Activated CD4-positive, alpha-beta T cell treated with anti-CD3 and anti-CD28 coated beads, Interleukin-2, amount 50 U/mL, for 48 hours (primary cell): ENCODE results near the gene GLB1L.
A peak's percentile ranks its signal among the peaks of the same experiment; 100 is the strongest.

Source experiments
- DNase-seq, 2 experiments: peaks; one replicate each; pipeline ENCODE4 v3.0.0-alpha.2; 2020

Gene GLB1L

DNA sequence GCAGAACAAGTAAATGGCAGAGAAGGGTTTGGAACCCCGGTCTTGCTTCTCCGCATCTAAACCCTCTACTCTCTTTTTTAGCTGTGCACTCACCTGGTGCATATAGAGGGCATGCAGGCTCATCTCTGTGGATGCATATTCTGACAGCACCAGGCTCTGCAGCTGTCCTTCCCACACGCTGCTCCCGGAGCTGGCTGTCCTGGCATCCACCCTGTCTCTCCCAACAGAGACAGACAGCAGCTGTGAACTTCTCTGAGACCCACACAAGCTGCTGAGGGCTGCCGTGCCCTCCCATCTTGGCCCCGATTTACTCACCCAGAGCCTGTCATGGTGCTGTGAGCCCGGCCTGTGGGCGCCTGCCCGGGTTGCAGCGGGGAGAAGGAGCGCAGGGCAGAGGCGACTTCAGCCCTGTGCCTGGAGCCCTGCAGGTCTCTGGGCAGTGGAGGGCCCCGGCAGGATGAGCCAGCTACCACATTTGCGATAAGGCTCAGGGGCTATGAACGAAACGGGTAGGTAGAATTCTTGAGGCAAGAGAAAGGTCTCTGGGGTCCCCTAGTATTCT lies 23.2 kb downstream of the GLB1L start:
- DNase-seq = no peak

DNA sequence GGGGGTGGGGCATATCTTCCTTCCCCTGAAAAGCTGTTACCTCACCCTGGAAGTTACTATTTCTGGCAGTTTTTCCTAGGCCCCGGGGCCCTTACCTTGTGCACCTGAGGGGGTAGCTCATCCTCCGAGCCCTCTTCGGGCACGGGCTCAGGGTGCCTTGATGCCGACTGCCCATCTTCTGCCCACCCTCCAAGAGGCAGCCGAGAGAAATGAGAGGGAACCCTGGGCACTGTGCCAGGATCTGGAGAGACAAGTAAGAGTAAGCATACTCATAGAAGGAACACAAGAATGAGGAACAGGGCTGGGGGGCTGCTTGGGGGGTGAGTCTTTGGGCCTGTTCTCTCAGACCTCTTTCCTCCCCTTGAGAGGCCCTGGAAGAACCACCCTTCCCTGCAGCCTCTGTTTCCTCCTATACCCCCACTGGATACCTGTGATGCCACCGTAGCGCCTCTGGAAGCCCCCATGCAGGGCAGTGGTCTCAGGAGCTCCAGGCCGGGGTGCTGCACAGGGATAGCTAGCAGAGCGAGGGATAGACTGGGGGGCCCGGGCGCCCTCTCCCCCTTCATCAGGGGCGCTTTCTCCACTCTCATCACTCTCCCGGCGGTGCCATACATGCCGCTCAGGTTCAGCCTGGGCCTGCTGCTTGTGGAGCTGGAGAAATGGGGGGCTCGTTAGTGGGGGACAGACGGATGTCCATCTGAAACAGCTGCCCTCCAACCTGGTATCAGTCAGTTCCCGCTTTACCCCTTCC lies 24.4 kb downstream of the GLB1L start:
- no peak for DNase-seq

DNA sequence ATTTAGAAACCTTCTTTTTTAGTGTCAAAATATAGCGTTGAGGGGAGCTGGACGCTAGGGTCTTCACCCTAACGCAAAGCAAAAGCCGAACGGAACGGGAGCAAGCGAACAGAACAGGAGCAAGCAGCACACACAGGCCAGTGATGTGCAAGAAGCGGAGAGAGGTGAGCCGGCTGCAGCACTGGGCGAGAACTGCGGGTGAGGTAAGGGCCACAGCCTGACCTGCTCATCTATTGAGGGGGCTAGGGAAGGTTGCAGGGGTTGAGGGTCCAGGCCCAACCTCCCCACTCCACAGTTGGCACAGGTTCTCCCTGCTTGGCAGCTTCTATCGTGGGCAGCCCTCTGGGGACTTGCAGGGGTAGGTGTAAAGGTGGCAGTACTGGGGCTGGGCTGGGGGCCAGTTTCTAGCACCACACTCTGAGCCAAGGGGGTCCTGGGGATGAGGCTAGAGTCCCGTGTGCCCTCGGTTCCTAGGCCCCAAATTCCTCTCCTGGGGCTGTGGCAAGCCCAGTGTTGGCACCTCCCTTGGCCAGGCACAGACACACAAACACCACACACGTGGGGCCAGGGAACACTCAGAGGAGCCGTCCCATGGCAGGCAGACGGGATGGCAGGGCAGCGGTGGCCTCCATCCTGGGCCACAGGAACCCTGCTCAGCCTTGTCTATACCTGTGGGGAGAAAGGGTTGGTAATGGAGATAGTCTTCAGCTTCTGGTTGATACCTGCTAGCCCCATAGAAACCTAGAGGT lies 25.3 kb downstream of the GLB1L start:
- DNase-seq = no peak

DNA sequence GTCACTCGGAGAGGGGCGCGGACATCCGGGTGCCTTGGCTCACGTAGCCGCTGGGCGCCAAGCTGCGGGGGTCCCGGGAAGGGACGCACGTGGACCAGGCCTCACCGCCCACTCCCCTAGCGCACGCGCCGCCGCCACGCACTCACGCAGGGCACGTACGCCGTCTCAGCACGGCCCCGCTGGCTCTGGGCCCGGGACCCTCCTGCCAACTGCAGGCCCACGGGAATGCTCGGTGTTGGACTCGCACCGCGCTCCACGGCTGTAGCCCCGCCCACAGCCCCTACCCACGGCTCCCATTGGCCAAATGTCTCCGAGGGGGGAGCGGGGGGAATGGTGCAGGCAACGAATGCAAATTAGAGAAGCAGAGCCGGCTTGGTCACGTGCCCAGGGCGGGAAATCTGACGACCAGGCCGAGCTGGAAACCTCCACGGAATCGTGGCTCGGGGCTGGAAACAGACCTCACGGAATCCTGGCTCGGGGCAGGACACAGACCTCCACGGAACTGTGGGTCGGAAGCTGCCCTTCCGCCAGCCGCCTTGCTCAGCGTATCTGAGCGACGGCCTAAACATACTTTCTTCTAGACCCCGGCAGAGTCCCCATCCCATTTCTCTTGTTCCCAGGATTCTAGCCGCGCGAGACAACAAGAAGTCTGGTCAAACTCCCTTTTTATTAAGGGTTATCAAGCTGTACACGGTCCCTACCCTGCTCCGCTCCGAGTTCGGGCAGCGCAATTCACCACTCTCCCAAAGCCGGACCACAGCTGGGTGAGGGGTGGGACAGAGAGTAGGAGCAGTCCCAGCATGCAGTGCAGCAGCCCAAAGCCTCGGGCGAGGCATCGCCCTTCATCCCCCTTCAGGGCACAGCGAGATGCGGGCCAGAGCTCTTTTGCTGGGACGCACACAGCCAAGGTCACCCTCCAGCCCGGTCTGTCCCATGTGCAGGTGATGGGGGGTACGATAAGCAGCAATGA lies 26.2 kb downstream of the GLB1L start, which contains the start of gene ABCB6:
TSS of gene ABCB6 (minus strand) at position 227 of the 970 bp plus-strand sequence. CDS start 285 bp downstream, outside the sequence.
- peak; percentile 90 to 93 for DNase-seq

DNA sequence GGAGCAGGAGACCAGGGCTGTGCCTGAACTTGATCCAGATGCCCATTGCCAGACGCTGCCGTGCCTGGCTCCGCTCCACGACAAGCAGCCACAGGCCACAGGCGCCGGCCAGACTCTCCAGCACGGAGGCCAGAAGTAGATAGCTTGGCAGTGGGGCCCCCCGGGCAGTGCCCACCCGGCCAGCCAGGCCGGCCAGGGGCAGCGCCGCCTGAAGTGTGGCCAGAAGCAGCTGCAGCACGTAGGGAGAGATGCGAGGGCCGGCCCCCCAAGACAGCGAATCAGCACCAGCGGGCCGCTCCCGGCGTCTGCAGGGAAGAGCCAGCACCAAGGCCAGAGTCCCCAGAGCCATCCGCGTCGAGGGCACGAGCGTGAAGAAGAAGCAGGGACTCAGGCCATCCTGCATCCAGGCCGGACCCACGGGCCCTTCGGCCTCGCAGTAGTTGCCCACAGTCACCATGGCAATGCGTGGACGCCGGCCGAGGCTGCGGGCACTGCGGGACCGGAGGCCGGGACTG lies 27.0 kb downstream of the GLB1L start:
- DNase-seq = peak; percentile 36 to 49

DNA sequence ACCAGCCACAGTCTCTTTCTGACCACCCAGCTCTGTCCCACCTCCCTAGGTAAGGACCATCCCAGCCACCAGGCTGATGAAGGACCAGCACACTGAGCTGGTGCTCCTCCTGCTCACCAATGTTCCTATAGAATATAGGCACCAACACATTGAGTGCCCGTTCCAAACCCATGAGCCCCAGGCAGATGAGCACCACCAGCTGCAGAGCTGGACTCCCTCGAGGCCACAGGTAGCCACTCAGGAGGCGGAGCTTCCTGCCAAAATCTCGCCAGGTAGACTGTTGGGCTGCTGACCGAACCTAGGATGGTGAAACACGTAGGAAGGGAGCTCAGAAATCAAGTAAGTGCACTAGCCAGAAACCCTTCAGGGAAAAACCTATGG lies 28.7 kb downstream of the GLB1L start:
- no peak for DNase-seq

DNA sequence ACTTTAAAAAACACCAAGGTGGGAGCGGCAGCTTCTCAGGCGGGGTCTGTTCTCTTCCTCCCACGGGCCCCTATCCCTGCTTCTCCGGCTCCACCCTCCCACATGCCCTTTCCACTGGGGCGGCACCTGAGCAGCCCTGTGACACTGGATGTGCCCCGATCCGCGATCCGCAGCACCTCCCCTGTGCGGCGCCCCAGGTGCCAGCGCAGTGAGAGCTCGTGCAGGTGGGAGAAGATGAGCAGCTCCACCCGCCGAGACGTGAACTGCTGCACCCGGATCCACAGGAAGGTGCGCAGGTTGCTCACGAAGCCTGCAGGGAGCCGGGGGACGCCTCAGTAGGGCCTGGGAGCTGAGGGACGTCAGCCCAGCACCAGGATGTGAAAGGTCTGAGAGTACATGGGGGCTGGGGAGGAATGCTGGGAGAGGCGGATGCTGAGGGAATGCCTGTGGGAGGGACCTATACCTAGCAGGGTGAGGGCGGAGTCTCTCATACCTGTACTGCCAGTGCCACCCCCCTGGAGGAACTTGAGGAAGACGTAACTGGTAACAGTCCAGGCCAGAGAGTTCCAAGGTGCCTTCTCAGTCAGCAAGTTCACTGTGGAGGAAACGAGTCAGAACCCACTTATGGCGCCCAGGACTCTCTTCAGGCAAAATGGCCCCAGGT lies 29.2 kb downstream of the GLB1L start:
- no peak for DNase-seq

DNA sequence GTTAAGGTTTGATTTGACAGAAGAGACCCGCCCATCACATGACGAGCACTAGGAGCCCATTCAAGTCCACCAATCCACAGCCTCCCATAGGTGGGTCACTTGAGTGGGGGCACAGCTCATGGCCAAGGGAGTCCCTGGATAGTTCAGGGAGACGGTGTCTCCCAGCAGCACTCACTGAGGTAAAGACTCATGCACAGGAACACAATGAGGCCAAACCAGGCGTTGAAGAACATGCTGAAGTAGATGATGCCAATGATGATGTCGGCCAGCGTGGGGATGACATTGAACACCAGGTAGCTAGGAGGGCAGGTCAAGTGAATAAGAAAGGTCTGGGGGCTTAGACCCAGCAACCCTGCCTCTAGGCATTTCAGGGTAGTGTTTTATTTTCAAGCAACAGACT lies 30.5 kb downstream of the GLB1L start:
- no peak for DNase-seq

DNA sequence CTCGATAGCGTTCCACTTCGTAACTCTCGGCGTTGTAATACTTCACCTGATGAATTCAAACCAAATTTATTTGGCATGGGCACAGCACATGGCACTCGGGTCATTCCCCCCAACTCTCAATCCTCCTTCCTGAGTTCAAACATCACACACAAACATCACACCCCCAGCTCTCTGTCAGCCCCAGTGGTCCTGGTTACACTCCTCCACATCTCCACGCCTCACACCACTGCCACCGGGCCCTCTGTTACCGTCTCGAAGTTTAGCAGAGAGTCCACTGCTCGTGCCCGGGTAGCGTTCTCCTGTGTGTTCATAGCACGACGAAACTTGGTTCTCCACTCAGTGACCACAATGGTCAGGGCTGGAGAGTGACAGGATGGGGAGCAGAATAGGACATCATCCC lies 31.1 kb downstream of the GLB1L start:
- DNase-seq = no peak

DNA sequence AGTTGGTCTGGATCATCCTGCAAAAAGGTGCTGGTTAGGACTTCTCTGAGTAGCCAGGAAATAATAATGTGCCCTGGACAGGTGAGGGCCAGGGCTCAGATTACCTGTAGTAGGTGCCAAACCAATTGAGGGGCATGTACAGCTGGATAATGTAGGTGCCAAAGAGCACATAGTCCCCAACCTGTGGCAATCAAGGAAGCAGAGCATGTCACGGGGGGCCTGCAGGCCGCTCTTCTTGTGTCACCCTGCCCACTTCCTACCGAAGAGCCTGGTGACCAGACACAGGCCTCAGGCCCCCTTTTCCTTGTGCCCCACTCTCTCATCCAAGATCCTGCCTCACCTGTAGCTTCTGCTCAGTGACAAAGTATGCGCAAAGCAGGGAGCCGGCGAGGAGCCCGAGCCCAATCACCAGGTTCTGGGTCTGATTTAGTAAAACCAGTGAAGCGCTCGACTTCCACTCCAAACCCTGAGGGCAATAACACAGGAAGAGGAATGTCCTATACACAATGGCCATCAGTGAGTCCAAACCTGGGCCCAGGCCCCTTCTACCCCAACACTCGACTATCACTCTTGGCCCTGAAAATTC lies 31.7 kb downstream of the GLB1L start:
- DNase-seq = no peak

DNA sequence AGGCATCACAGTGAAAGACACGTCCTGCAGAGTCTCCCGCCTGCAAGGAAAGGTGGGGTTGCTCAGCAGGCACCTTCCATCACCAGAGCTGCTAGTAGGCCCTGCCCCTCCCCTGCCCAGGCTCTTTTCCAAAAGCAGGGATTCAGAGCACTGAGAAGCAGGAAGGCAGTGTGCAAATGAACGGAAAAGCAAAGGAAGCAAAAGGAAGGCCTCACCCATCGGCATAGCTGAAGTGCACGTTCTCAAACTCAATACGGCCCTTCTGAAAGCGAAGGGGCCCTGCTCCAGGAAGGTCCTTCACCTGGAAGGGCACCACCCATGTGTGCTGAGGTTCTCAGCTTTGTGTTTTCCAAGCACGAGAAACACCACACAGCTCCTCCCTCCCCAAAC lies 32.2 kb downstream of the GLB1L start:
- no peak for DNase-seq

DNA sequence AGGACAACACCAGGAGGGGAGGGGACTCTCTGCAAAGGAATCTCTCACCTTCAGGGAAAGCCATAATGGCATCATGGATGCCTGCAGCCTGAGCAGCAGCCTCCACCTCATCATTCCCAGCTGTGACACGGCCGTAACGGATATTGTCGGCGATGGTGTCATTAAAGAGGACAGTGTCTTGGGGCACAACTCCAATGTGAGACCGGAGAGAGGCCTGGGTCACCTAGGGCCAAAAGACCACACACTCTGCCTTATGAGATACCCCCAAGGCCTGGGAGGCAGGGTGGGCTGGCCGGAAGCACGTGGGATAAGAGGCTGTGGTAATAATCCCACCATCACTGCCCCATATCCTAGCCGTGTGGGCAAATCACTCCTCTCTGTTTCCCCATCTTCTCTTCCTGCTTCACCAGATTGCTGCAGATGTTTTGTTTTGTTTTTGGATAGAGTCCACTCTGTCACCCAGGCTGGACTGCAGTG lies 34.3 kb downstream of the GLB1L start:
- no peak for DNase-seq

DNA sequence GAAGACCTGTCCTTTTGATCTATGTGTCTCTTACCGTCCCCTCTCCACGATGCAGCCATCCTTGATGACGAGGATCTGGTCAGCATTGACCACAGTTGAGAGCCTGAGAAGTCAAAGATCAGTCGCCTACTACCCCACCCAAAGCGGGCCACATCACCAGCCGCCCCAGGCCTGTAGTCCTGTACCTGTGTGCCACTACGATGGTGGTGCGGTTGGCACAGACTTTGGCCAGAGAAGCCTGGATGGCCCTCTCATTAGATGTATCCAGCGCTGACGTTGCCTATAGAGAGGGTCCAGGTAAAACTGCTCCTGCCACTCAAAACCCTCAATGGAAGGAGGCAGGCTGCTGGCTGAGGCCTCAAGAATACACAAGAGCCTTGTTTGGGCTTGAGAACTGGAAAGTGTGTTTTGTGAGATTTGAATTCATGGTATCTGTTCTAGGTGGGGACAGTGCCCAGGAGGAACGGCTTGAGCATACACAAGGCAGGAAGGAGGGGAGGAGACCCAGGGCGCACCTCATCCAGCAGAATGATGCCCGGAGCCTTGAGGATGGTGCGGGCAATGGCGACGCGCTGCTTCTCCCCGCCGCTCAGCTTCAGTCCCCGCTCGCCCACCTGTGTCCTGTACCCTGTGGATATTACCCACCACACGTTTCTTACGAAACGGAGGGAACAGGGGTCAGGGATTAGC lies 34.9 kb downstream of the GLB1L start:
- DNase-seq = no peak

DNA sequence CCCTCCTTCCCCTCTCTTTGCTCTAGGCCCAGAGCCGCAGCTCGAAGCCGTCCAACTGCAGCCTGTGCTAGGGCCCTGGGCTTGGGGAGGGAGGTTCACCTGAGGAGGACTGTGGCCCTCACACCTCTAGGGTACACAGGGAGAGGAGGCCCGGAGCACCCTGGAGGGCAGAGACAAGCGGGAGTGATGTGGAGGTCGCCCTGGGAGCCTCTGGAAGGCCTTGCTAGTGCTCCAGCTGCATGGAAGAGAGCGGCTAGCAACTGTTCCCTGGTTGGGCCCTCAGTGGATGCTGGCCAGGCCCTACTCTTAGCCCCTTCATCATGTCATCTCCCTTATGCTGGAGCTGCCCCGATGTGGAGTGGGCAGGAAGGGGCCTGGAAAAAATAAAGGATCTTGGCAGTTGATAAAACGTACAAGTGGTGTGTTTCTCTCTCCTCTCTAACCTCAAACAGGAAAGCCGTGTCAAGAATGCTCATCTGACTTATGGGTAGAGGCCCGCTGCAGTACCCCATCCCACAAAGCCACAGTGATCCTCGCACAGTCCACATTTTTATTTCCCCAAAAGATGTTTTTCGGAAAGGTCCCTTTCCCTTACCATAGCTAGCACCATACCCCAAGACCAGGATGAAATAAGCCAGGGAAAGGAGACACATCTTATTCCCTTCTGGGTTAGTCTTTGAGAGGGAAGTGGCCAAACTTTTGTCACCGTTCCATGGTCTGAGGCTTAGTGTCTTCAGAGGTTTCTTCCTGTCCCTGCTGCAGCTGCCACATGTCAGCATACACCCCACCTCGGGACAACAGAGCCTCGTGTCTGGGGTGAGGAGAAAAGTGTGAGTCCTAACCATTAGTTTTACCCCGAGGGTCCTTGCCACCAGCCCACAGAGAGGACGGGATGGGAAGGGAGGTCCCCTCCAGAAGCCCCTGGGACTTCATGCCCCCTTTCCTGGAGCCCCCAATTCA lies 35.7 kb downstream of the GLB1L start:
- no peak for DNase-seq

DNA sequence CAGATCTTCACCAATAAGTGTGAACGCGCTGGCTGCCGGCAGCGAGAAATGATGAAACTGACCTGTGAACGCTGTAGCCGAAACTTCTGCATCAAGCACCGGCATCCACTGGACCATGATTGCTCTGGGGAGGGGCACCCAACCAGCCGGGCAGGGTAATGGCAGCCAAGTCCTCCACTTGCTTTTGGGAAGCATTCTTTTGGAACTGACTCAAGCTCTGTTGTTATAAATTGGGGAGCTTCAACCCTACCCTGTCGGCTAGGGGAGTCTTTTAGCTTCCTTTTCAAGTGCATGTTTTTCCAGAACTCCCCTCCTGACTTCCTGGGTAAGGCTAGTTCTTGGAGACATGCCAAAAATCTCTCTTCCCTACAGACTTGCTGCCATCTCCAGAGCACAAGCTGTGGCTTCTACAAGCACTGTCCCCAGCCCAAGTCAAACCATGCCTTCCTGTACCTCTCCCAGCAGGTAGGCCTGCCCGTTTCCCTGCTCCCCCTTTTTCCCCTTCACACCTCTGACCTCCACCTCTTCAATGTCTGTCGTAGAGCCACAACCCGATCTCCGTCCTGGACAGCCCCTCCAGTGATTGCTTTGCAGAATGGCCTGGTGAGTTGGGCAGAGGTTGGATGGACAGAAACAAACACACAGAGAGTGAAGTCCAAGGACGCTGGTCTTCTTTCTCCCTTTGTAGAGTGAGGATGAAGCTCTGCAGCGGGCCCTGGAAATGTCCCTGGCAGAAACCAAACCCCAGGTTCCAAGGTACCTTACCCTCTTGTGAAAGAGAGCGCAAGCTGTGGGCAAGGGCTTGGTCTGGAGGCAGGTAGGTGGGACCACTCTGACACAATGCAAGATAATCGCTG lies 37.1 kb downstream of the GLB1L start:
- DNase-seq = no peak

DNA sequence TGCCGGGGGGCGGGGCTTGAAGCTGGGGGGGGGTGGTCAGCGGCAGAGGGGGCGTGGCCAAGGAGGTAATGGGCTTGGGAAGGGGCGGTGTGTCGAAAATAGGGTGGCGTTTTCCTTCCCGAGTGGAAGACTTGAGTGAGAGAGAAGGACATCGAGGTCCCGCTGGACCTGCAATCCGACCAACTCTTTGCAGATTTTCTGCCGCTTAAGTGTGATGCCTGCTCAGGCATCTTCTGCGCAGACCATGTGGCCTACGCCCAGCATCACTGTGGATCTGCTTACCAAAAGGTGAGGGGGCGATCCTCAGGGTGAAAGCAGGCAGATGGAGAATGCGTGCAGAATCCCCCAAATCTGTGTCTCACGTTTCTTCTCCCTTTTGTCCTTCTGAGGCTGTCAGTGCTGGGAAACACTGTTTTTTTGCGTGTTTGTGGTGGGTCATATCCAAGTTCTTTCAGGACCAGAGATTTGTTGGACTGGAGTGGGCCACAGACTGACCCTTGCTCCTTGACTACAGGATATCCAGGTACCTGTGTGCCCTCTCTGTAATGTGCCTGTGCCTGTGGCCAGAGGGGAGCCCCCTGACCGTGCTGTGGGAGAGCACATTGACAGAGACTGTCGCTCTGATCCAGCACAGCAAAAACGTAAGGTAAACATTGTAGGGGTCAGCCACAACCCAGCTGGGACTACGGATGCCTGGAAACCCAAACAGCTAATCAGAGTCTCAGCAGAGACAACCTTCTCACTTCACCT lies 37.9 kb downstream of the GLB1L start:
- no peak for DNase-seq

DNA sequence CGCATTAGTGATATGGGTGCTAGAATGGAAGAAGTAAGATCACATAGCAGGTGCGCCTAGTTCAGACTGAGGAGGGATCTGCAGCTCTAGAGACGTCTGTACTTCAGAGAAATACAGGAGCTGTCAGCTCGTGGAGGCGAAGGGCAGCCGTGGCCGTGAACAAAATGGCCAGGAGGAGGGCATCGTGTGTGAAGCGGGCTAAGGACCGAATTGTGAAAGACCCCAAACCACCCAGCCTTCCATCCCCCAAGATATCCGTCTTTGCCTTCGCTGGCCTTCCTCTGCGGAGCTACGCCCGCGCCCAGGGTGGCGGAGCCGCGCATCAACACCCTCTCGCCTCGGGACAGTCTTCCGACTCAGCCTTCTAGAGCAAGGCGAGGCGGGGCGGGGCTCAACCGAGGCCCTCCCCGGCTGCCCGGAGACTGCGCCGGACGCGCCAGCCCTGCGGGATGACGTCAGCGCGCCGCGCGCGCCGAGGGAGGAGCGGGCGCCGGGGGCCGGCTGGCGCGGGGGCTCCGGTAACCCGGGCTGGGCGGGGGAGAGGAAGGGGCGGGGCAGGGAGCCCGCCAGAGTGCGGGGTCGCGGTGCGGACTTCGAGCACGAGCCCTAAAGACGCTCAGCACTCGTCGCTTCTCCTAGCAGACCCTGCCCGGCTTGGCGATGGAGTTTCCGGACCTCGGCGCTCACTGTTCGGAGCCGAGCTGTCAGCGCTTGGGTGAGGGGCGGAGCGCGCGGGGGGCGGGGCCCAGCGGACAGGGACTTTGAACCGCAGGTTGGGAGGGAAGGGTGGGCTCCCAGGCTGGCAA lies 38.7 kb downstream of the GLB1L start, which contains the start of gene ZFAND2B:
TSS of gene ZFAND2B (plus strand) at position 455 of the 806 bp plus-strand sequence. CDS start at position 661, 206 bp downstream.
- DNase-seq = peak; percentile 93 to 94
